Loucy (cell line): ENCODE data around the gene RUNX1.

Source experiments
- H2AFZ ChIP-seq: fragments of 200-600 bp; sonication (generic); 2 replicates; pipeline ENCODE4 v1.6.0; 2016; ENCODE audit warnings: antibody characterized with exemption, mild to moderate bottlenecking, low read length, moderate library complexity
- H3F3A ChIP-seq: fragments of 200-600 bp; 2 replicates; pipeline ENCODE4 v1.6.0; 2016; ENCODE audit warnings: antibody characterized with exemption, low read depth, mild to moderate bottlenecking
- H3K27me3 ChIP-seq: fragments of 200-600 bp; sonication (generic); 2 replicates; pipeline ENCODE4 v1.6.1; 2014; ENCODE audit warnings: low read length, mild to moderate bottlenecking; ENCODE audit not compliant: insufficient read depth, poor library complexity, severe bottlenecking
- H3K36me3 ChIP-seq: fragments of 200-600 bp; sonication (generic); 2 replicates; pipeline ENCODE4 v1.6.1; 2016; ENCODE audit warnings: low read length; ENCODE audit not compliant: insufficient read depth
- H3K4me1 ChIP-seq: fragments of 200-600 bp; sonication (generic); 2 replicates; pipeline ENCODE4 v1.5.1; 2014; ENCODE audit warnings: low read length, mild to moderate bottlenecking; ENCODE audit not compliant: insufficient read depth, poor library complexity, severe bottlenecking
- H3K4me2 ChIP-seq: fragments of 200-600 bp; sonication (generic); 2 replicates; pipeline ENCODE4 v1.6.0; 2014; ENCODE audit warnings: antibody characterized with exemption, low read length, low read depth, mild to moderate bottlenecking; ENCODE audit not compliant: poor library complexity, severe bottlenecking
- H3K4me3 ChIP-seq: fragments of 200-600 bp; sonication (generic); 2 replicates; pipeline ENCODE4 v1.5.1; 2014; ENCODE audit warnings: low read length, mild to moderate bottlenecking, mixed read lengths; ENCODE audit not compliant: poor library complexity, severe bottlenecking
- H3K79me2 ChIP-seq: fragments of 200-600 bp; sonication (generic); 2 replicates; pipeline ENCODE4 v1.6.1; 2014; ENCODE audit warnings: low read length; ENCODE audit not compliant: insufficient read depth
- H3K9ac ChIP-seq: fragments of 200-600 bp; sonication (generic); 2 replicates; pipeline ENCODE4 v1.6.0; 2014; ENCODE audit warnings: mild to moderate bottlenecking, low read depth, low read length, moderate library complexity; ENCODE audit not compliant: poor library complexity, severe bottlenecking
- H3K9me2 ChIP-seq: fragments of 200-600 bp; sonication (generic); replicated peaks from 2 replicates; pipeline ENCODE4 v1.6.1; 2016; ENCODE audit warnings: low read depth, low read length, mixed read lengths
- H3K9me3 ChIP-seq: fragments of 200-600 bp; sonication (generic); 2 replicates; pipeline ENCODE4 v1.6.1; 2014; ENCODE audit warnings: mild to moderate bottlenecking, antibody characterized with exemption, low read length, low read depth; ENCODE audit not compliant: insufficient read depth
- H4K20me1 ChIP-seq: fragments of 200-600 bp; sonication (generic); 2 replicates; pipeline ENCODE4 v1.6.0; 2014; ENCODE audit warnings: antibody characterized with exemption, low read length, mild to moderate bottlenecking; ENCODE audit not compliant: insufficient read depth, poor library complexity, severe bottlenecking
- CTCF ChIP-seq: fragments of 200-600 bp; sonication (generic); conservative IDR thresholded peaks from 2 replicates; pipeline ENCODE4 v1.5.1; 2014; ENCODE audit warnings: mild to moderate bottlenecking, antibody characterized with exemption, low read length
- EZH2phosphoT487 ChIP-seq: fragments of 200-600 bp; IDR thresholded peaks from 2 replicates; pipeline ENCODE4 v1.6.1; 2018; ENCODE audit warnings: antibody characterized with exemption, mild to moderate bottlenecking, moderate library complexity, borderline replicate concordance

The RUNX1 gene

GRCh38 chr21:34799092-34799491 lies 250.0 kb downstream of the RUNX1 start:
- Histone ChIP-seq H3K9me2 (no peaks in the 10 kb centered on the region), H3K4me2 (no peak overlapping the region), H3K79me2 (peaks cover 9% of the 10 kb centered on the region), H3K27me3 (no peaks in the 10 kb centered on the region), H3K9me3 (no peaks in the 10 kb centered on the region), H3K36me3 (peaks cover 97% of the 10 kb centered on the region), H3K4me3 (no peak overlapping the region), H3K4me1 (no peaks in the 10 kb centered on the region), H3K9ac (no peak overlapping the region), H4K20me1 (peaks cover 30% of the 10 kb centered on the region), H2AFZ (no peak overlapping the region), H3F3A (no peaks in the 10 kb centered on the region)
- TF ChIP-seq EZH2phosphoT487 (no peak), CTCF (no peak)

GRCh38 chr21:34797921-34798535 lies 251.1 kb downstream of the RUNX1 start:
- Histone ChIP-seq H3K9ac (no peak overlapping the region), H3K9me2 (no peaks in the 10 kb centered on the region), H3K4me1 (no peaks in the 10 kb centered on the region), H3K36me3 (peaks cover 94% of the 10 kb centered on the region), H3K9me3 (no peaks in the 10 kb centered on the region), H3K79me2 (peaks cover 5% of the 10 kb centered on the region), H3K4me3 (no peak overlapping the region), H3K4me2 (no peak overlapping the region), H2AFZ (no peak overlapping the region), H3F3A (no peaks in the 10 kb centered on the region), H4K20me1 (peaks cover 31% of the 10 kb centered on the region), H3K27me3 (no peaks in the 10 kb centered on the region)
- TF ChIP-seq EZH2phosphoT487 (no peak), CTCF (no peak)

GRCh38 chr21:34797201-34797525 lies 251.9 kb downstream of the RUNX1 start:
- H3K9me3 ChIP-seq, result no peaks in the 10 kb centered on the region
- H3K4me1 ChIP-seq, result no peaks in the 10 kb centered on the region
- H3K79me2 ChIP-seq, result no peaks in the 10 kb centered on the region; the same call in 1 of the 2 replicates
- H3K36me3 ChIP-seq, result peaks cover 94% of the 10 kb centered on the region
- no peak overlapping the region for H3K9ac ChIP-seq
- no peak overlapping the region for H2AFZ ChIP-seq
- peaks cover 25% of the 10 kb centered on the region for H4K20me1 ChIP-seq
- H3K9me2 ChIP-seq, result no peaks in the 10 kb centered on the region
- no peak overlapping the region for H3K4me2 ChIP-seq
- no peaks in the 10 kb centered on the region for H3K27me3 ChIP-seq
- TF ChIP-seq CTCF (no peak), EZH2phosphoT487 (no peak)
- H3F3A ChIP-seq, result no peaks in the 10 kb centered on the region
- H3K4me3 ChIP-seq, result no peak overlapping the region
